Tongue (tissue), 2 donors: ENCODE results near the gene PHF21A. TPM values are rescaled to one million over a fixed set of nuclear protein-coding genes. Genes with fewer than 3 reads are reported as not detected.
A peak's percentile ranks its signal among the peaks of the same experiment; 100 is the strongest.

ENCODE experiments used
- DNase-seq: peaks from one replicate; pipeline ENCODE4 v3.0.0-alpha.2; 2015
- total RNA-seq: library from RNA; depleted of rRNA; stranded (reverse); fragments of >200 nt; gene quantifications from one replicate; pipeline ENCODE4 v1.2.3, GENCODE V29; 2014

Gene PHF21A
- 30.2 TPM for total RNA-seq

DNA sequence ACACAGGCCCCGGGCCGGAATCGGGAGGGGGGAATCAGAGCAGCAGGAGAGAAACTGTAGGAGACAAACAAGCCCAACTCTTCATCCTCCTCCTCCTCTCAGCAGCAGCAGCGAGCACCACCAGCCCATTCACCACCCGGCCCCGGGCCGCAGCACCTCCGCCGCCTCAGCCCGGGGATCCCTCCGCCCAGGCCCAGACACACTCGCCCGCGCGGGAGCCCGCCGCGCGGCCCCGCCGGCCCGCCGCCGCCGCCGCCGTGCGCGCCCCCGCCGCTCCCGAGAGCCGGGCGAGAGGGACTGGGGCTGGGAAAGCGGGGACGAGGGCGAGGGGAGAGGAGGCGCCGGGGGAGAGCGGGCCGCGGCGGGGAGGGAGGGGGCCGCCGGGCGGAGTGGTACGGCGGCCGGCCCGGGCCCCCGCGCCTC is at the start of gene PHF21A:
Gene PHF21A (minus strand): TSS at position 154 of the 423 bp plus-strand sequence. CDS start 37,235 bp downstream, outside the sequence.
- DNase-seq = peak; percentile 96

DNA sequence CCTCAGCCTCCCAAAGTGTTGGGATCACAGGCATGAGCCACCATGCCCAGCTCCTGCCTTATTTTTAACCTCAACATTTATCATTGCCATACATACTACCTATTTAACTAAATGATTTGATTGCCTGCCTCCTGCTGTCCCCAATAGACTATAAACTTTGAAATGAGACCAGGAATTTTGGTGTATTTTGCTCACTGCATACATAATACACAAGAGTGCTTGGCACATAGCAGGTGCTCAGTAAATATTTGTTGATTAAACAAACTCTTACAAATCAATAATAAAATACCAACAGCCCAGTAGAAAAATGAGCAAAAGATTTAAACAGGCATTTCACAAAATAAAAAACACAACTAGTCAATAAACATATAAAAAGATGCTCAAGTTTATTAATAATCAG is 49.5 kb upstream of the PHF21A start:
- no peak for DNase-seq

DNA sequence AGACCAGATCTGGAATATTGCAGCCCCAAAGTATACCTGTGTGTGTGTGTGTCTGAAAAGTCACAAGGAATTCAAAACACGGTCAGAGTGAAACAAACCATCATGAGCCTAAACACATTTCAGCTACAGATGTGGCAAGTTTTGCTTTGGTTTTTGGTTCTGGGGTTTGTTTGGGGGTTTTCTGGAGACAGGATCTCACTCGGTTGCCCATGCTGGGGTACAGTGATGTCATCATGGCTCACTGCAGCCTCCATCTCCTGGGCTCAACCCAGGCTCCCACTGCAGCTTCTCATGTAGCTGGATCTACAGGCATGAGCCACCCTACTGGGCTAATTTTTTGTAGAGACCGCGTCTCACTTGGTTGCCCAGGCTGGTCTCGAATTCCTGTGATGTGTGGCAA is 41.4 kb upstream of the PHF21A start:
- no peak for DNase-seq

DNA sequence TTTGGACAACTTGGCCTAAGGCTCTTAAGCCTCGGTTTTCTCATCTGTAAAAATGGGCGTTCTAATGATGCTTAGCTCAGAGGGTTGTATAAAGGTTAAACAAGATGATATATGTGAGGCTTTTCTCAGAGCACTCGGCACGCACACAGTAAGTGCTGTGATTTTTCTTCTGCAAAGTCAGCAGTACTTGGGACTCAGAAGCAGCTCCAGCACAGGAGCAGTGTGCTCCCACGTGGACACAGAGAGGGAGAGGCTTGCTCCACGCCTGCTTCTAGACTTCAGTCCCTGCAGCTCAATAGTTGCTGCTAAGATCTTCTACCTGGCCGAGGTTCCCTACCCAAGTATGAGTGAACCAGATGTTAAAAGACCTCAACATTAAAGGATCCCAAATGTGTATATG is 39.9 kb upstream of the PHF21A start:
- no peak for DNase-seq

DNA sequence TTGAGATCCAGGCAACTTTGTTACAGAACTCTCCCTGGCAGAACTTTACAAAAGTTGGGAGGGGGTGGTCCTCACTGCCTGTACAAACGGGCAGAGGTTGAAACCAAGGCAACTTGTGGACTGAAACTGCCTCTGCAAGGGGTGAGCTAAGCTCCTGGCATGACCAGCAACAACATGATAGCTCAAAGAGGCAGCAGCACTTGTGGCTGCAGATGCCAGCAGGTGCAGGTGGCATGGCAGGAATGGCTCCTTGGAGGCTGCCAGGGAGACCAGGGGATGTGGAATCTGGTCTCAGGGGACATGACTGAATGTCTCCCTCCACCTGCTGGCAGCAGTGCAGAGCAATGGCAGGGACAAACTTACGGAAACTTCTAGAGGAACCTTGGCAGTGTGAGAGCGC is 38.8 kb upstream of the PHF21A start:
- DNase-seq = peak; percentile 7

DNA sequence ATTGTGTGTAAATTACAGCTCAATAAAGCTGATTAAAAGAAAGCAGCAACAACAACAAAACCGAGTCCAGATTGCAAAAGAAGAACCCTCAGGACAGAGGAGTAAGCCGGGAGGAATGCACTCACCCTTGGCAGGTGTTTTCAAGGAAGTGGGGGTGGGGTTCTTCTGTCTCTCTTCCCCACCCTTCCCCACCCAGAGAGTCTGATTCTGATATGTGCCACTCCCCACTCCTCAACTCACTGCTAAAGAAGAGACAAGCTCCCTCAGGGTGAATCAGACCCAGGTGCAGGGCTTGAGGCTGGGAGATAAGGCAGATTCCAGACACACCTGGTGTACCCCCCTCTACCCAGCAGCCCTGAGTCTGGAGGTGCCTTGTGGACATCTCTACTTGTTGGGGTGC is 38.4 kb upstream of the PHF21A start:
- DNase-seq = no peak

DNA sequence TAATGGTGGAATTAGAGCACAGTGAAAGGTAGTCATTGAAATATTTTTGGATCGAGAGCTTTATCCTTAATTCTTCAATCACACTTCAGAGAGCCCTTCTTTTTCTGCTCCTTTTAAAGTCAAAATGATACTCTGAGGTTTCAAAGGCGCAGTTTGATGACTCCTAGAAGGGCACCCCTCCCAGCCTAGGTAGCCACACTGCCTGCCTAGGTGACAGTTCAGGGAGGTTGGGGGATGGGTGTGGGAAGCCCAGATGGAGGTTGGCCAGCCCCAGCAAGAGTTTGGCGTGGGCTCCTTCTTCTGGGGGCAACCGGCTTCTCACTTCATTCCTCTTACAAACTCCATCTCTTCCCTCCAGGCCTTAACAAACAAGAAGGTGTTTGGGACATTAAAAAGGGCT is 28.6 kb upstream of the PHF21A start:
- DNase-seq = no peak

DNA sequence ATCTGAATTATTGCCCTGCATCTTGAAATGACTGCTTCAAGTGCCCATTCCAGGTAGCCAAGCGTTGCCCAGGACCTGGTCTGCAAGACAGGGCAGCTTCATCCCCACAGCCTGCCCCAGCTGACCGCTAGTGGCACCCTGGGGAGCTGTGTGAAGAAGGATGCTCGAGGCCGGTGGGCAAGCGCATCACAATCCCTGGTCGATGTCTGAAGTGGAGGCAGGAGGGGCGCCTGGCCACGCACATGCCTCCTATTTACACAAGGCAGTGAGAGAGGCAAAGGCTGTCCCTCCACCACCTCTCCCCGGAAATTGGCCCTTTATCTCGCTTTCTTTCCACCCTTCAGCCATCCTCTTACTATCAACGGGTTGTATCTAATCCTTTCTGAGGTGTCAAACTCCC is 28.1 kb upstream of the PHF21A start:
- DNase-seq = no peak

DNA sequence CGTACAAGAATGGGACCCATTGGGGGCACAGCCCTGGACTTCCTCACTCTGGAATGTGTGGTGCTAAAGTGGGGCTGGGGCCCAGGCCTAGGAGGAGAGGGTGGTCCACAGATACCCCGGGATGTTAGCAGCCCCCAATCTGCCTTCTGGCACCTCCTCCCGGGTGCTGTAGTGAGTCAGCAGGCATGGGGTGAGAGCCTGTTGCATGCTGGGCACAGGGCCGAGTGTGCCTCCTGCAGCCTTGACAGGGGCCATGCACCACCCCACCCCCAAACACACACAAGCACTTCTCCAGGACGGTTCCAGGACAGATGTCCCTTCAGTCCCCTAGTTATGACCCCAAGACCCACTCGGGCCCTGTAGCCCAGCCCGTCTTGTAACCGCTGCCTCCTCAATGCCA is 23.5 kb upstream of the PHF21A start:
- DNase-seq = no peak

DNA sequence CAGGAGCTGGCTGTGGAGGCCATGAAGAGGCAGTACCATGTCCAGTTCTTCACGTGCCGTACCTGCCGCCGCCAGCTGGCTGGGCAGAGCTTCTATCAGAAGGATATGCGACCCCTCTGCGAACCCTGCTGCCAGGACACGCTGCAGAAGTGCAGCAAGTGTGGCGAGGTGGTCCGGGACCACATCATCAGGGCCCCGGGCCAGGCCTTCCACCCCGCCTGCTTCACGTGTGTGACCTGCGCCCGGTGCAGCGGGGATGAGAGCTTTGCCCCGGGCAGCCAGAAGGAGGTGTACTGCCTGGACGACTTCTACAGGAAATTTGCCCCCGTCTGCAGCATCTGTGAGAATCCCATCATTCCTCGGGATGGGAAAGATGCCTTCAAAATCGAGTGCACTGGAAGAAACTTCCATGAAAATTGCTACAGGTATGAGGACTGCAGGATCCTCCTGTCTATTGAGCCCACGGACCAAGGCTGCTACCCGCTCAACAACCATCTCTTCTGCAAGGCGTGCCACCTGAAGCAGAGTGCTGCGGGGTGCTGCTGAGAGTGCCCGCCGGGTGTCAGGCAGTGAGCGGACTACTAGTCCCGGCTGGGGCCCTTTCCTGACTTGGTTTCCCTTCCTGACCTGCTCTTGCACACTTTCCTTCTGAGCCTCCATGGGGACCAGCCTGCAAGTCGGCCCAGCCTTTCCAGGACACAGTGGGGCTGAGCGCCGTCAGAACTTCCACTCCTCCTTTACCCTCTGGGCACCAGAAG is 22.0 kb upstream of the PHF21A start:
- DNase-seq = no peak

DNA sequence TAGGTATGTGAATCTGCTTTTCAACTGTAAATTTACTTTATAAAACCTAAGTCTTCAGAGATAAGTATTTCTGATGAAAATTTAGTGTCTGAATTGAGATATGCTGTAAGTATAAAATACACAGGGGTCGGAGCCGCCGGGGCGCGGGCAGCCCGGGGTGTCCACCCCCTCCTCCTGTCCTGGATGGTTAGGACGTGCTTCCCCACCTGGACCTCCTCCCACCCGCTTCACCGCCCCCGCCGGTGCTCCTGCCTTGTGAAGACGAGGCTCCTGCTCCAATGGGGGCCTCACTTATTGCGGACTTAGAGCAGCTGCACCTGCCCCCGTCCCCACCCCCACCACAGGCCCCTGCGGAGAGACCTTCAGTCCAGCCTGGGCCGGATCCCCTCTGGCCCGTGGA is 21.3 kb upstream of the PHF21A start:
- DNase-seq = no peak

DNA sequence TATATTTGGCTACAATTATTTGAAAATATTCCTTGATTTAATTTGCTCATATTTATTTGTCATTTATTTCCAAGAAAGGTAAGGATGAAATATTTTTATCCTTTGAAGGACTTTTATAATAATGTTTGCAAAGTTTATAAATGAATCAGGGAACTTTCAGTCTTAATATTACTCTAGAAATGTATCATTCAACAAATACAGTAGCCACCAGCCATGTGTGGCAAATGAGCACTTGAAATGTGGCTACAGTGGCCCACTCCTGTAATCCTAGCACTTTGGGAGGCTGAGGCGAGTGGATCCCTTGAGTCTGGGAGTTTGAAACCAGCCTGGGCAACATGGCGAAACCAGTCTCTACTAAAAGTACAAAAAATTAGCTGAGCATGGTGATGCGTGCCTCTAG is 20.3 kb upstream of the PHF21A start:
- no peak for DNase-seq

DNA sequence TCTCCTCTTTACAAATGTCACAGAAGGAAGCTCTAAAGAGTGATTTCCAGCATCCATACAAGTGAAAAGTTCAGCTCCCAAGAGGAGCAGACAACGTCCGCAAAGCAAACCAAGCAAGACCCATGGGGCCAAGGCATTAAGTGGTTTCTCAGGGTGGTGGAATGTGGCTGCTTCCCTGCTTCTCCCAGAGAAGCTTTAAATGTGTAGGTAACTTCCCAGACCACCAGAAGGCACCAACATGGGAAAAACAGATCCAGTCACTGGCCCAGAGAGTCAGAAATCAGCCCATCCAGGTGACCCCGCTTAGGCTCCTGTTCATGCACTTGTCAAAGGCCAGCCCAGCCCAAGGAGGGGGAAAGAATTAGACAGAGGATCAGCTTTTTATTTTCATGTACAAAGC is 13.3 kb upstream of the PHF21A start:
- no peak for DNase-seq

DNA sequence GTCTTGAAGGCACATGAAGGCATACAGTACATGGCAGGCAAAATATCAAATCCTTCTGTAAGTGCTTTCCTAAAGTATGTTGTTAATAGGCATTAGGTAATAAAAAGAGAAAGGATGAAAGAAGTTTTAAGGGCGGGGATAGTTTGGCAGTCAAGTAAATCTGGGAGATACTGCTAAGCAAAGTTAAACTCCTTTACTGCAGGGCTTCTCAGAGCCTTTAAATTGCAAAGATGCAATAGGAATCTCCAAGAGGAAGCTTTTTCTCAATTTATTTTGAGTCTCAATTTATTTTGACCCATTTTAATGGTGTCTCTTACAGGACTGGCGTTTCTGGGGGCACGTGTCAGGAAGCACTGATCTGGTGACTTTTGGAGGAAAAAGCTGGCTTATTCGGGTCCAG is 12.8 kb upstream of the PHF21A start:
- no peak for DNase-seq

DNA sequence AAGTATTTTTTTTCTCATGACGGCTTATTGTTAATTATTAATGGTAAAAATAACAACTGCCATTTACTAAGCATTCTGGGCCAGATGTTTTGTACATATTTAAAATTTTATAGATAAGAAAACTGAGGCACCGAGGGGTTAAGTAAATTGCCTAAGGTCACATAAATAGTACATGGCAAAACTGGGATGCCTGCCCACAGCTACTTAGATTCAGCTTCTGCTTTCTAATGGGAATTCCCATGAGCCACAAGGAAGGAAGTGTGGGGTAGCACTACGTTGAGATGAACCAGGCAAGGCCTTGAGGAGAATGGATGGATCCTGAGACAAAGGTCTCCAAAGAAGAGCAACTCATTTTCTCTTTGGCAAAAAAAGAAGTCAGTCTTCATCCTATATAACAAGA is 11.9 kb upstream of the PHF21A start:
- no peak for DNase-seq

DNA sequence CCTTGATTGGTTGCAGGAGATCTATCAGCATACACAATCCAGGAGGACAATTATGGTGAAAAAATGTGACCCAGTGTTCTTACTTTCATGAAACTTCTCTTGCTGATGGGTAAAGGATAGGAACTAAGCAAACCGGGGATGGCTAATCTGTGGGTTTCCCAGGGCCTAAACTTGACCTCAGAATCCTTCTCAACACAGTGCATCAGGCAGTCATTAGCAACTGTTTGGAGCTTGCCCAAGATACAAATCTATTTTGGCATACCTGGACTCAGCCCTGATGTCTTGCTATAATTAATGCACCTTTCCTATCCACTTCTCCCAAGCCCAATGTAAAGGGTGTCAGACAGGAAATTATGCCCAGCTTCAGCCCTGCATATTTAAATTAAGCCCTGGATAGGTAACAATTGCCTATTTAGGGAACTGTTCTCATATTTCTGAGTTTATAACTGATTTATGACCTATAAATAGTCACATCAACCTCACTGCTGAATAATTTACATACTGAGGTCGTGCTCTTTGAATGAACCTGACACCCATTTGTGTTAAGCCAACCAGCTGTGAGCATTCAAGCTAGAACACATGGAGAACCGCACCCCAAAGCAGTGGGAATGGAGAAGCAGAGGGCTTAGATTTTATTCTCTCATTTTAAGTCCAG is 9.2 kb upstream of the PHF21A start:
- no peak for DNase-seq

DNA sequence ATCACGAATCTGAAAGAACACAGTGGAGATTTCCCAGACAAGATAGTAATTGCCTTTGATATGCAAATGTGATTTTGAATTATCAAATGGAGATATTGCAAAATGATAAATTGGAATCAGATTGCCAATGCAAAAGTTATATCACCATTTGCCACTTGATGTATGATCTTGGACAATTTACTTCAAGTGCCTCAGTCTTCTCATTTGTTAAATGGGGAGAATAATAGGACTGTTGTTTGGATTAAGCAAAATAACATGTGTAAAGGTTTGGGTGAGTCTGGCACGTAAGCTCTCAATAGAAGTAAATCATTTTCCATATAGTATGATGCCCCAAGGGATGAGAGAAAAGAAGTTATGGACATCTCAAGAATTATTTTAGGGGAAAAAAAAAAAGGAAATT is 7.9 kb upstream of the PHF21A start:
- no peak for DNase-seq

DNA sequence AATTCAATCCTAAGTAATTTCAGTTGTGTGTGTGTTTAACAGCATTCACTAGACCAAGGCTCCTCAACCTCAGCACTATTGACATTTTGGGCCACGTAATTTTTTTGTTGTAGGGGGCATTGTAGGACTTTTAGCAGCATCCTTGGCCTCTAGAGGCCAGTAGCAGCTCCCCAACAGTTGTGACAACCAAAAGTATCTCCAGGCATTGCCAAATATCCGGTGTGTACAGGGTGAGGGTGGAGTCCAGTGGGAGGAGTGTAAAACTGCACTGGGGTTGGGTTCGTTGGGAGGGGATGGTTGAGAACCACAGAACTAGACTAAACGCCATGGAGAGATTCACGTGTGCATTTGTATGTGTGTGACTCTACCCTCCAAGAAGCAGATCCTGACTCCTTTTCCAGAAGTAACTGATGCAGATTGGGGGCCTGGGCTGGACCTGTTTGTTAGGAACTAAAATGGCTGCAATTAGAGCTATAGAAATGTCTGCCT is 5.9 kb upstream of the PHF21A start:
- DNase-seq = no peak

DNA sequence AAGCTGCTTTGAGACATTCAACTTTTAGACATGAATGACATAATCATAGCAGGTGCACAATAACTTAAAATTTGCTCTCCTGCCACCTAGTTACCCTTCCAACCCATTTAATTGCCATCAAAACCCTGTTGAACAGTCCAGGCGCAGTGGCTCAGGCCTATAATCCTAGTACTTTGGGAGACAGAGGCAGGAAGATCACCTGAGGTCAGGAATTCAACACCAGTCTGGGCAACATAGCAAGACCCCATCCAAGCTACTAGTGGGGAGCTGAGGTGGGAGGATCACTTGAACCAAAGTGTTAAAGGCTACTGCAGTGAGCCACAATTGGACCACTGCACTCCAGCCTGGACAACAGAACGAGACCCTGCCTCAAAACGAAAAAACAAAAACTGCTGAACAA is 4.0 kb upstream of the PHF21A start:
- no peak for DNase-seq

DNA sequence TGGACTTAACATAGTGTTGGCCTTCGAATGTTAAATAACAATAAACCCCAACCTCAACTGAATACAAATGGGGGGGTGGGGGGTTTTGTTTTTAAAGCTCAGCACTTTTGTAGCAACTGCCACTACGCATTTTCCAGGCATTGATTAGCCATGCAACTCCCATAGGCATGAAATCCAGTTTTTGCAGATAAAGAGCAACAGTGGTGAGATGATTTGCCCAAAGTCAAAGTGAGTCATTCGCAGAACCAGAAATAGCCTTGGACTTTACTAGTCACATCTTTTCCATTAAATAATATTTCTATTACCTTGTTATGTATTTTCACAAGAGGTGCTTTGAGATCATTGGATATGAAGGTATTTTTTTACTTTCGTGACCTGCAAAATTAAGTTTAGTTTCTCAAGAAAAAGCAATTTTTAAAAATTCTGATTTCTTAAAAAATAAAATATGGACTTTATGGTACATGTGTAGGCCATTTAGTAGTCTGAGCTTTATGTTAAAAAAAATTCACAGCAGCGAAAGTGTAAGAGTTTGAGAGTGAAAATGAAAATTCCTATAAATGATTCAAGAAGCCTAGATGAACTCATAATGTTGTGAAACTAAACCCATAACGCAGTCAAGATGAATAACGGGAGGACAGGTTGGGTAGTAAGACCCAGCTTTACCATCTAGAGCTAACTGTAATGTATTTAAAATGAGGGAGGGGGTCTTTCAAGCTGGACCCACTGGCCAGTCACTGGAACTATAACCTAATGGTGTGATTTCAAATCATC is 1.9 kb upstream of the PHF21A start:
- DNase-seq = no peak

DNA sequence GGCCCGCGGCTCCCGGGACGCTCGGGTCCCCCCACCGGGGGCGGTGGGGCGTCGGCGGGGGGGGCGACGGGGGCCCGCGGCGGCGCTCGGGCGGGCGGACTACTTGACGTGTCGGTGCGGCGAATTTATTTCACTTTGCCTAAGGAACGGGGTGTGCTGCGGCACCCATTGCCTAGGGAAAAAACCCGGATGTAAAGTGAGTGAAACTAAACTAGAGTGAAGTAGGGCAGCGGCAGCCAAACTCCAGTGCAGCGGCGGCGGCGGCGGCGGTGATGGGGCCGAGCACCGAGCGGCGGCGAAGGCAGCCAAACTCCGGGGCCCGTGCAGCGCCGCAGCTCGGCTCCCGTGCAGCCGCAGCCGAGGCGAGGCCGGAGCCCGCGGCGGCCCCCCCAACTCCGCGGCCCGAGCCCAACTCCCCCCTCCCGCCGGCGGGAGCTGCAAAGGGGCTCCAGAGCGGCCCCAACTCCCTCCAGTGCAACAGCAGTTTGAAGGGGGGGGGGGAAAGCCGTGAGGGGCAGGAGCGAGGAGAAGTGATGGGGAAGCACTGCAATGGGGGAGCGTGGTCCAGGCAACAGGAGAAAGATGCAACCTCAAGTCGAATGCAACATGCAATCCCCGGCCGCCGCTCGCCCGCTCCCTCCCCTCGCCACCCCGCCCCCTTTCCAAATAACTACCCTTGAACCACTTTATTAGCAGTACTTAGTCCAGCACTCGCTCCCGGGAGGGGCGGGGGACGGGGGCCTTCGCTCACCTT is 647 bp upstream of the PHF21A start:
- DNase-seq = peak; percentile 94
